BLaER1 (cell line): Measurements from ENCODE around the gene MED17.
A peak's percentile ranks its signal among the peaks of the same experiment; 100 is the strongest.
"Not testable (repeated sequence)": the region's sequence is repeated elsewhere in the genome, so short reads cannot be mapped to it uniquely, and the experiment has no call there.

Experiments
- H3K27ac ChIP-seq: shearing (Covaris generic); formaldehyde crosslinking; 2 replicates; pipeline ENCODE4 v1.8.1; 2022
- H3K27me3 ChIP-seq: shearing (Covaris generic); formaldehyde crosslinking; 2 replicates; pipeline ENCODE4 v1.8.1; 2022
- H3K36me3 ChIP-seq: shearing (Covaris generic); formaldehyde crosslinking; 2 replicates; pipeline ENCODE4 v1.8.1; 2022
- H3K4me1 ChIP-seq: shearing (Covaris generic); formaldehyde crosslinking; 2 replicates; pipeline ENCODE4 v1.8.1; 2022
- H3K4me2 ChIP-seq: shearing (Covaris generic); formaldehyde crosslinking; 2 replicates; pipeline ENCODE4 v1.8.1; 2022
- H3K4me3 ChIP-seq: shearing (Covaris generic); formaldehyde crosslinking; 2 replicates; pipeline ENCODE4 v1.8.1; 2022
- H3K9ac ChIP-seq: shearing (Covaris generic); formaldehyde crosslinking; 2 replicates; pipeline ENCODE4 v1.8.1; 2022
- H3K9me3 ChIP-seq: shearing (Covaris generic); formaldehyde crosslinking; 2 replicates; pipeline ENCODE4 v1.8.1; 2022
- H4K20me1 ChIP-seq: shearing (Covaris generic); formaldehyde crosslinking; 2 replicates; pipeline ENCODE4 v1.8.1; 2022
- Cebpa-rat ChIP-seq: shearing (Covaris generic); IDR thresholded peaks from 2 replicates; pipeline ENCODE4 v1.8.1; 2022

Gene MED17

DNA sequence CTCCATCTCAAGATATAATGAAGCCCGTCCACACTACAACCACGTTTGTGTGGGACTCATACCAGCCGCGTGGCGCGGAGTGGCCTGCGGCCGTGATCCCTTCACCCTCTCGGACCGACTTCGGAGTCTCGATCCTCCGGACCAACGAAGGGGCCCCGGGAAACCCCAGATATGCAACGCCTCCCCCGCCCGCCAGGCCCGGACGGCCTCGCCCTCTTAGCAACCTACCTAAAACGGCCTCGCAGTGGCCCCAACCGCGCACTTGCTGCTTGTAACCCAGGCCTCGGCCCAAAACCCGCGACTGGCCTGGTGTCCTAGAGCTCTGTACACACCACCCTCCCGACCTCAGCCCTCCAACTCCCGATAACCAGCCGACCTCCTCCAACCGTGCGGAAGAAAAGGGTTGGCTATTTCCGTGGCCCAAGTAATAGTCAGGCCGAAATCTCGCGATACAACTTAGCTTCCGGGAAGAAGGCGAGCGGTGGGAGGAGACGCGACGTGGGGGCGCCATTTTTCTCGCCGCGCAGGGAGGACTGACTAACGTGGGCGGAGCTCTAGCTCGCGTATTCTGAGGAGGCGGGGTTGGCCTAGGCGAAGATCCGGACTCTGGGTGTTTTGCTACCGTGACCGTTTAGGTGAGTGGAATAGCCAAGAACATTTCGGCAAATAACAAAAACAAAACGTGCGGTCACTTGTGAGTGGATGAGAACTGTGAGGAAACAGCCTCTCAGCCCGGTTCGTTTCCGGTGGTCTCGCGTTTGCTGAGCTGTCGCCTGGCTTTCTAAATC lies 42.8 kb upstream of the MED17 start, which contains the start of the genes C11orf54 and TAF1D:
Gene C11orf54 (plus strand): TSS at position 579 of the 788 bp plus-strand sequence. CDS start 5,722 bp downstream, outside the sequence.
Gene TAF1D (minus strand): TSS at position 402 of the 788 bp plus-strand sequence. CDS start 2,191 bp downstream, outside the sequence.
- Histone ChIP-seq H3K36me3 (peaks cover 40% of the 10 kb centered on the region), H3K4me1 (peaks cover 55% of the 10 kb centered on the region), H3K27me3 (no peaks in the 10 kb centered on the region)

GRCh38 chr11:93741882-93742226 lies 42.2 kb upstream of the MED17 start:
- peaks cover 49% of the 10 kb centered on the region for H3K4me1 ChIP-seq
- H3K4me2 ChIP-seq = peak overlapping the region; percentile 73
- peak overlapping the region; percentile 99 for H3K27ac ChIP-seq
- no peaks in the 10 kb centered on the region for H3K27me3 ChIP-seq
- peaks cover 47% of the 10 kb centered on the region for H4K20me1 ChIP-seq
- peak overlapping the region; percentile 86 for H3K4me3 ChIP-seq
- peak overlapping the region; percentile 99 for H3K9ac ChIP-seq
- no peak for TF ChIP-seq Cebpa-rat
- H3K9me3 ChIP-seq = no peaks in the 10 kb centered on the region
- peaks cover 34% of the 10 kb centered on the region for H3K36me3 ChIP-seq

More for the DNA sequence above, 42.8 kb upstream of the MED17 start, which contains the start of the genes C11orf54 and TAF1D:
- H3K9ac ChIP-seq = peak within 1 kb of the TSS; percentile 99
- H3K9me3 ChIP-seq = no peaks in the 10 kb centered on the region
- peak within 1 kb of the TSS; percentile 89 for H3K4me2 ChIP-seq
- no peak for TF ChIP-seq Cebpa-rat
- peaks cover 52% of the 10 kb centered on the region for H4K20me1 ChIP-seq
- peak within 1 kb of the TSS; percentile 99 for H3K27ac ChIP-seq
- peak within 1 kb of the TSS; percentile 86 for H3K4me3 ChIP-seq

DNA sequence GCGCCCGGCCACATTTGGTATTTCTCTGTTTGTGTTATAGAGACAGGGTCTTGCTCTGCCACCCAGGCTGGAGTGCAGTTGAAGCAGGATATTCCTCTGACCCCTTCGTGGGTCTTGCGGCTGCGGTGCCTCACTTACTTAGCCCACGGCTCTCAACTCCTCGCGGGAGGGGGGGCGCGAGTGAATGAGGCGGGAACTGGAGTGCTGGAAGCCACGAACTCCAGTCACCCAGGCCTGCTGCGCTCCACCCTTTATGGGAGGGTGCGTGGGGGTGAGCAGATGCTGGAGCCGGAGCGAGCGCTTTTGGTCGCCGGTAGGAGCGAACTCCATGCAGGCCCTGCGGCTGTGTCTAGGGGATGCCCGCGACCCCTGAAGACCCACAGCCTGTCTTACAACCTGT lies 40.8 kb upstream of the MED17 start:
- no peak overlapping the region for H3K27ac ChIP-seq
- peaks cover 35% of the 10 kb centered on the region for H3K4me1 ChIP-seq
- H4K20me1 ChIP-seq = peaks cover 32% of the 10 kb centered on the region
- H3K27me3 ChIP-seq = no peaks in the 10 kb centered on the region
- H3K9ac ChIP-seq = no peak overlapping the region
- peaks cover 22% of the 10 kb centered on the region for H3K36me3 ChIP-seq
- peak overlapping the region; percentile 73 for H3K4me2 ChIP-seq
- no peak overlapping the region for H3K4me3 ChIP-seq
- no peak for TF ChIP-seq Cebpa-rat
- H3K9me3 ChIP-seq = no peaks in the 10 kb centered on the region

GRCh38 chr11:93744669-93745004 lies 39.4 kb upstream of the MED17 start:
- TF ChIP-seq Cebpa-rat = no peak
- Histone ChIP-seq H3K4me1 (peaks cover 21% of the 10 kb centered on the region), H3K9ac (no peak overlapping the region), H3K4me3 (no peak overlapping the region), H4K20me1 (peaks cover 19% of the 10 kb centered on the region), H3K36me3 (peaks cover 27% of the 10 kb centered on the region), H3K9me3 (no peaks in the 10 kb centered on the region), H3K27me3 (no peaks in the 10 kb centered on the region), H3K4me2 (no peak overlapping the region), H3K27ac (no peak overlapping the region)

GRCh38 chr11:93745005-93745755 lies 38.9 kb upstream of the MED17 start:
- H3K9ac ChIP-seq, H3K27me3 ChIP-seq, H3K4me2 ChIP-seq, H3K9me3 ChIP-seq, H3K27ac ChIP-seq, H3K4me3 ChIP-seq: not testable (repeated sequence)
- Histone ChIP-seq H4K20me1 (peaks cover 13% of the 10 kb centered on the region), H3K4me1 (peaks cover 21% of the 10 kb centered on the region), H3K36me3 (peaks cover 28% of the 10 kb centered on the region)

DNA sequence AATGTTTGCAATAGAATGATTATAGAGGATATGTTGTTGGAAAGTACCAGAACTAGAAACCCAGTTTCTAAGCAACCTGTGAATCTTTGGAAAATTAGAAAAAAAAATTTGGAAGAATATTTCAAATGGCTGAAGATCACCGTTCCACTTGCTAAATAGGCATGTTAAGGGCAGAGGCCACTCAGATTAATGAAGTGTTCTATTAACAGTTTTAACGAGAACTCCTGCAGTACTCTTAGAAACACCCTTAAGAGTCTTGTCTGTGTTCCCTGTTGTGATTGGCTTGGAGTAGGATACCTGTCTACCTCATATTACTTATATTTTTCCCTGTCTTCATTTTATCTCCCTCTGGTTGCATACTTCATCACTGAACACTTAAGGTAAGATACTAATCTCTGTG lies 38.0 kb upstream of the MED17 start:
- Histone ChIP-seq H4K20me1 (peaks cover 8% of the 10 kb centered on the region; the same call in 1 of the 2 replicates), H3K27ac (no peak overlapping the region), H3K9me3 (no peaks in the 10 kb centered on the region), H3K9ac (no peak overlapping the region), H3K4me2 (no peak overlapping the region), H3K4me3 (no peak overlapping the region), H3K36me3 (peaks cover 28% of the 10 kb centered on the region), H3K4me1 (peaks cover 21% of the 10 kb centered on the region), H3K27me3 (no peaks in the 10 kb centered on the region)
- TF ChIP-seq Cebpa-rat = no peak

- H3K36me3 ChIP-seq = peaks cover 28% of the 10 kb centered on the region
- H3K27me3 ChIP-seq = no peaks in the 10 kb centered on the region
- no peak overlapping the region for H3K27ac ChIP-seq
- no peak for TF ChIP-seq Cebpa-rat
- peaks cover 8% of the 10 kb centered on the region; the same call in 1 of the 2 replicates for H4K20me1 ChIP-seq
- H3K9me3 ChIP-seq = no peaks in the 10 kb centered on the region
- no peak overlapping the region for H3K4me3 ChIP-seq
- peaks cover 19% of the 10 kb centered on the region for H3K4me1 ChIP-seq
- no peak overlapping the region for H3K4me2 ChIP-seq
- no peak overlapping the region for H3K9ac ChIP-seq
Measured at GRCh38 chr11:93747122-93747521, 37.0 kb upstream of the MED17 start.

- Histone ChIP-seq H3K4me3 (no peak overlapping the region), H3K4me2 (no peak overlapping the region), H3K36me3 (peaks cover 44% of the 10 kb centered on the region), H3K9me3 (no peaks in the 10 kb centered on the region), H3K27me3 (no peaks in the 10 kb centered on the region), H3K9ac (no peak overlapping the region), H3K4me1 (no peaks in the 10 kb centered on the region), H4K20me1 (no peaks in the 10 kb centered on the region), H3K27ac (no peak overlapping the region)
- no peak for TF ChIP-seq Cebpa-rat
Measured at GRCh38 chr11:93751001-93751400, 33.1 kb upstream of the MED17 start.

- Histone ChIP-seq H4K20me1 (no peaks in the 10 kb centered on the region), H3K4me2 (no peak overlapping the region), H3K36me3 (peaks cover 64% of the 10 kb centered on the region), H3K4me3 (no peak overlapping the region), H3K9ac (no peak overlapping the region), H3K4me1 (no peaks in the 10 kb centered on the region), H3K9me3 (0 out of 2 replicates have a peak, but pooled peaks cover under 1% of the 10 kb centered on the region), H3K27ac (no peak overlapping the region), H3K27me3 (no peaks in the 10 kb centered on the region)
- TF ChIP-seq Cebpa-rat = no peak
Measured at GRCh38 chr11:93753241-93753640, 30.8 kb upstream of the MED17 start.

GRCh38 chr11:93756748-93757147 lies 27.3 kb upstream of the MED17 start:
- H3K36me3 ChIP-seq = peaks cover 82% of the 10 kb centered on the region

More at GRCh38 chr11:93756748-93757147, 27.3 kb upstream of the MED17 start:
- Histone ChIP-seq H3K9me3 (peaks cover 6% of the 10 kb centered on the region; the same call in 1 of the 2 replicates), H3K9ac (no peak overlapping the region), H3K4me3 (no peak overlapping the region), H3K4me1 (no peaks in the 10 kb centered on the region), H3K27me3 (no peaks in the 10 kb centered on the region), H3K27ac (no peak overlapping the region), H4K20me1 (no peaks in the 10 kb centered on the region), H3K4me2 (no peak overlapping the region)
- TF ChIP-seq Cebpa-rat = no peak
